Endodermal cell (in vitro differentiated cells): Measurements from ENCODE around the gene IGSF5. TPM values are rescaled to one million over a fixed set of nuclear protein-coding genes. Genes with fewer than 3 reads are reported as not detected.

ENCODE experiments used
- DNase-seq: peaks from one replicate; pipeline ENCODE4 v3.0.0-alpha.2; 2017
- H3K27ac ChIP-seq: 2 replicates; pipeline ENCODE4 v1.5.1; 2013; ENCODE audit warnings: mild to moderate bottlenecking, low read depth, low read length, moderate library complexity
- H3K27me3 ChIP-seq: 2 replicates; pipeline ENCODE4 v1.6.1; 2013; ENCODE audit warnings: mild to moderate bottlenecking, low read length, moderate library complexity; ENCODE audit not compliant: insufficient read depth, control insufficient read depth, poor library complexity, severe bottlenecking
- H3K36me3 ChIP-seq: 2 replicates; pipeline ENCODE4 v1.7.0; 2013; ENCODE audit warnings: mild to moderate bottlenecking, low read length, moderate library complexity; ENCODE audit not compliant: control insufficient read depth, insufficient read depth
- H3K4me1 ChIP-seq: one replicate; pipeline ENCODE4 v1.7.0; 2013; ENCODE audit warnings: low read length; ENCODE audit not compliant: control insufficient read depth, insufficient read depth
- H3K4me3 ChIP-seq: 2 replicates; pipeline ENCODE4 v1.5.1; 2013; ENCODE audit warnings: mild to moderate bottlenecking, low read length, moderate library complexity
- H3K9ac ChIP-seq: 2 replicates; pipeline ENCODE4 v1.6.1; 2013; ENCODE audit warnings: mild to moderate bottlenecking, low read length, moderate library complexity; ENCODE audit not compliant: poor library complexity, severe bottlenecking; ENCODE audit errors: extremely low read depth
- H3K9me3 ChIP-seq: 2 replicates; pipeline ENCODE4 v1.6.1; 2013; ENCODE audit warnings: mild to moderate bottlenecking, low read length, moderate library complexity; ENCODE audit not compliant: control insufficient read depth
- H3K27ac Mint-ChIP-seq: 2 replicates; pipeline ENCODE4 v1.8.0; 2020; ENCODE audit warnings: mixed read lengths
- H3K27me3 Mint-ChIP-seq: 2 replicates; pipeline ENCODE4 v1.8.0; 2021; ENCODE audit warnings: mild to moderate bottlenecking, mixed read lengths; ENCODE audit not compliant: insufficient read depth
- H3K36me3 Mint-ChIP-seq: 2 replicates; pipeline ENCODE4 v1.8.0; 2020; ENCODE audit warnings: low read depth, mixed read lengths
- H3K4me1 Mint-ChIP-seq: 2 replicates; pipeline ENCODE4 v1.8.0; 2020; ENCODE audit warnings: mixed read lengths
- H3K4me3 Mint-ChIP-seq: 2 replicates; pipeline ENCODE4 v1.8.0; 2020; ENCODE audit warnings: mild to moderate bottlenecking, moderate library complexity, mixed read lengths
- H3K9me3 Mint-ChIP-seq: 2 replicates; pipeline ENCODE4 v1.8.0; 2020; ENCODE audit warnings: mild to moderate bottlenecking, mixed read lengths
- CTCF ChIP-seq: fragments of 200-600 bp; sonication (generic); conservative IDR thresholded peaks from 2 replicates; pipeline ENCODE4 v1.5.0; 2021; ENCODE audit warnings: antibody characterized with exemption, mild to moderate bottlenecking
- WGBS, 2 experiments: methylation state at CpG; one replicate each; pipeline versions ENCODE4 v1.1.5 to v1.1.7; 2013; ENCODE audit warnings: missing lambda C conversion rate in 2 of 2, mixed read lengths in 1 of 2; ENCODE audit not compliant: insufficient coverage in 1 of 2, insufficient read length in 1 of 2; 5-methylcytosine and 5-hydroxymethylcytosine counted together
- total RNA-seq, 2 donors: library from RNA; stranded (reverse); fragmentation: NEBNext Ultra II Directional in 1 of 2; extraction: Animal tissue kit (Norgen Biotek cat#: 25700) in 1 of 2; gene quantifications; 2 replicates in 1 of 2; 3 replicates in 1 of 2; pipeline ENCODE4 v1.2.1, GENCODE V29; 2021

Gene IGSF5
- total RNA-seq, 2 donors from 2014 or later: 0.77 to 0.81 TPM

GRCh38 chr21:39750670-39751069 lies 5.7 kb downstream of the IGSF5 start:
- Mint-ChIP-seq H3K27ac (no peak overlapping the region), H3K4me3 (no peak overlapping the region)

GRCh38 chr21:39754811-39755210 lies 9.8 kb downstream of the IGSF5 start:
- peak; percentile 4 for DNase-seq
- Histone ChIP-seq H3K9me3 (peaks cover 4% of the 10 kb centered on the region), H3K4me3 (no peak overlapping the region), H3K9ac (no peak overlapping the region), H3K27me3 (no peaks in the 10 kb centered on the region), H3K36me3 (no peaks in the 10 kb centered on the region), H3K27ac (no peak overlapping the region), H3K4me1 (no peaks in the 10 kb centered on the region)
- H3K9me3 Mint-ChIP-seq: peaks cover 12% of the 10 kb centered on the region
- no peak overlapping the region for H3K4me3 Mint-ChIP-seq
- H3K27me3 Mint-ChIP-seq: no peaks in the 10 kb centered on the region
- H3K27ac Mint-ChIP-seq: no peak overlapping the region
- H3K36me3 Mint-ChIP-seq: no peaks in the 10 kb centered on the region
- peaks cover 3% of the 10 kb centered on the region for H3K4me1 Mint-ChIP-seq
- no peak for TF ChIP-seq CTCF
- 70 to 100% methylated on average over 1 to 3 of the region's 3 CpGs for WGBS, 2 experiments

More at GRCh38 chr21:39750670-39751069, 5.7 kb downstream of the IGSF5 start:
- peaks cover 12% of the 10 kb centered on the region for H3K9me3 Mint-ChIP-seq
- Histone ChIP-seq H3K36me3 (no peaks in the 10 kb centered on the region), H3K27me3 (no peaks in the 10 kb centered on the region), H3K9me3 (peaks cover 4% of the 10 kb centered on the region), H3K4me3 (no peak overlapping the region), H3K9ac (no peak overlapping the region), H3K27ac (no peak overlapping the region), H3K4me1 (no peaks in the 10 kb centered on the region)
- H3K4me1 Mint-ChIP-seq: peaks cover 3% of the 10 kb centered on the region
- WGBS, 2 experiments: 80 to 94% methylated on average over 4 to 8 of the region's 8 CpGs
- H3K27me3 Mint-ChIP-seq: no peaks in the 10 kb centered on the region
- no peaks in the 10 kb centered on the region for H3K36me3 Mint-ChIP-seq
- TF ChIP-seq CTCF: no peak
- DNase-seq: peak; percentile 27

GRCh38 chr21:39756285-39756684 lies 11.3 kb downstream of the IGSF5 start:
- Histone ChIP-seq H3K36me3 (no peaks in the 10 kb centered on the region), H3K9me3 (peaks cover 4% of the 10 kb centered on the region), H3K27me3 (no peaks in the 10 kb centered on the region), H3K9ac (no peak overlapping the region), H3K4me3 (no peak overlapping the region), H3K27ac (no peak overlapping the region), H3K4me1 (no peaks in the 10 kb centered on the region)
- H3K27me3 Mint-ChIP-seq: no peaks in the 10 kb centered on the region
- 86 to 88% methylated on average over 6 to 8 of the region's 8 CpGs for WGBS, 2 experiments
- H3K4me3 Mint-ChIP-seq: no peak overlapping the region
- H3K36me3 Mint-ChIP-seq: no peaks in the 10 kb centered on the region
- peaks cover 3% of the 10 kb centered on the region for H3K4me1 Mint-ChIP-seq
- peak overlapping the region; percentile 29 for H3K27ac Mint-ChIP-seq
- no peak for DNase-seq
- peaks cover 12% of the 10 kb centered on the region for H3K9me3 Mint-ChIP-seq
- TF ChIP-seq CTCF: no peak
